ENCODE results near the gene CWC15.
"Not testable (repeated sequence)": the region's sequence is repeated elsewhere in the genome, so short reads cannot be mapped to it uniquely, and the experiment has no call there.

The CWC15 gene

DNA sequence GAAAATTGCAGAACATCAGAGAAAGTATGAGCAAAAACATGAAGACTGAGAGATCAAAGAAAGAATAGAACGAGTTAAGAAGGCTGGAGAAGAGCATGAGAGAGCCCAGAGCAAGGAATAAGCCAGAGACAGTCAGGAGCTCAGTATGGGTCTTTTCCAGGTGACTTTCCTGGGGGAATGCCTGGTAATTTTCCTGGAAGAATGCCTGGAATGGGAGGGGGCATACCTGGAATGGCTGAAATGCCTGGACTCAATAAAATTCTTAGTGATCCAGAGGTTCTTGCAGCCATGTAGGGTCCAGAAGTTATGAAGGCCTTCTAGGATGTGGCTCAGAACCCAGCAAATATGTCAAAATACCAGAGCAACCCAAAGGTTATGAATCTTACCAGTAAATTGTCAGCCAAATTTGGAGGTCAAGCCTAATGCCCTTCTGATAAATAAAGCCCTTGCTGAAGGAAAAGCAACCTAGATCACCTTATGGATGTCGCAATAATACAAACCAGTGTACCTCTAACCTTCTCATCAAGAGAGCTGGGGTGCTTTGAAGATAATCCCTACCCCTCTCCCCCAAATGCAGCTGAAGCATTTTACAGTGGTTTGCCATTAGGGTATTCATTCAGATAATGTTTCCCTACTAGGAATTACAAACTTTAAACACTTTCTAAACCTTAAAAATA is 59.5 kb downstream of the CWC15 start:
- not testable (repeated sequence) for DNase-seq (ENCODE audit: low read depth)

- no peak for DNase-seq (ENCODE audit: low read depth)
Measured at GRCh38 chr11:94912806-94913205, 60.5 kb downstream of the CWC15 start.
